ENCODE data around the gene FOXP1.

Gene FOXP1

DNA sequence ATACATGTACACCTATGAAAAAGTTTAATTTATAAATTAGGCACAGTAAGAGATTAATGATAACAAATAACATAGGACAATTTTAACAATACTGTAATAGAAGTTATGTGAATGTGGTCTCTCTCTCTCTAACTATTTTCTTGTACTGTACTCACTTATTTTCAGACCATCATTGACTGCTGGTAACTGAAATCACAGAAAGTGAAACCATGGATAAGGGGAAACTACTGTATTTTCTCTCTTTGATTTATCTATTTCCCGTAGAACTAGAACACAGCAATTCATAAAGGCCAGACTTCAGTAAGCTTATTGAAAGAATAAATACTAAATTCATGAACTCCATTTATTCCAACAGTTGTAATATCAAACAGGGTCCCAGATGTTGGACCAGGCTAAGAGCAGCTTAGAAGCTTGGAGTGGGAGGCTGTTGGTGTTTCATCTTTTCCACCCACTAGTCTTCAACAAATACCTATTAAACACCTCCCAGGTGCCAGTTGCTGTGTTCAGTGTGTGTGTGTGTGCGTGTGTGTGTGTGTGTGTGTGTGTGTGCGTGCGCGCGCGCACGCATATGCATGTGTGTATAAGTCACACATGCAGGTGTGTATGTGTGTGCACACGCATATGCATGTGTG lies 235.4 kb downstream of the FOXP1 start:
- DNase-seq (ENCODE audit: low read depth in 2 of 2) = no peak
- TF ChIP-seq, protein P1, sequence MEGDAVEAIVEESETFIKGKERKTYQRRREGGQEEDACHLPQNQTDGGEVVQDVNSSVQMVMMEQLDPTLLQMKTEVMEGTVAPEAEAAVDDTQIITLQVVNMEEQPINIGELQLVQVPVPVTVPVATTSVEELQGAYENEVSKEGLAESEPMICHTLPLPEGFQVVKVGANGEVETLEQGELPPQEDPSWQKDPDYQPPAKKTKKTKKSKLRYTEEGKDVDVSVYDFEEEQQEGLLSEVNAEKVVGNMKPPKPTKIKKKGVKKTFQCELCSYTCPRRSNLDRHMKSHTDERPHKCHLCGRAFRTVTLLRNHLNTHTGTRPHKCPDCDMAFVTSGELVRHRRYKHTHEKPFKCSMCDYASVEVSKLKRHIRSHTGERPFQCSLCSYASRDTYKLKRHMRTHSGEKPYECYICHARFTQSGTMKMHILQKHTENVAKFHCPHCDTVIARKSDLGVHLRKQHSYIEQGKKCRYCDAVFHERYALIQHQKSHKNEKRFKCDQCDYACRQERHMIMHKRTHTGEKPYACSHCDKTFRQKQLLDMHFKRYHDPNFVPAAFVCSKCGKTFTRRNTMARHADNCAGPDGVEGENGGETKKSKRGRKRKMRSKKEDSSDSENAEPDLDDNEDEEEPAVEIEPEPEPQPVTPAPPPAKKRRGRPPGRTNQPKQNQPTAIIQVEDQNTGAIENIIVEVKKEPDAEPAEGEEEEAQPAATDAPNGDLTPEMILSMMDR (IDR thresholded peaks at IDR 0.05; ENCODE audit: low read depth, low read length) = no peak

DNA sequence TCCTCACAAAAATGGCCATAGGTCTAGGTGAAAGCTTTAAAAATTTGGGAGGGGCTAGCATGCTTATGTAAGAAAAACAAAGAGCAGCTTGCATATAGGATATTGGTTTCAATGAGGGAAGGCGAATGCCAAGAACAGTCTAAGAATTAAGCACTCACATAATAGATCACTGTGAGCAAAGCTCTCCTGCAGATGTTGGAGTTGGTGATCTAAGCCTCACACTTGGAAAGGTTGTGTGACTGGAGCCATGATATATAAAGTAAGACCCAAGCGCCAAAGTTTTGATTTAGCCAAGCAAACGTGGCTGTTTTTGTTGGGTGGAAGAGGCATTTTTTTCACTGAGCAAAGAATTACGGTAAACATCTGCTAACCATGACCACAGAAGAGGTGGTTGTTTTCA lies 237.5 kb downstream of the FOXP1 start:
- DNase-seq (ENCODE audit: low read depth in 2 of 2) = no peak
- H3K4me3 ChIP-seq (replicated peaks in 1 of 2; ENCODE audit: low read depth in 2 of 2, low read length in 2 of 2) = no peak overlapping the region
- TF ChIP-seq, protein P1 (IDR thresholded peaks at IDR 0.05; ENCODE audit: low read depth, low read length) = no peak

More for the DNA sequence above, 235.4 kb downstream of the FOXP1 start:
- H3K4me3 ChIP-seq (replicated peaks in 1 of 2; ENCODE audit: low read depth in 2 of 2, low read length in 2 of 2) = no peak overlapping the region

DNA sequence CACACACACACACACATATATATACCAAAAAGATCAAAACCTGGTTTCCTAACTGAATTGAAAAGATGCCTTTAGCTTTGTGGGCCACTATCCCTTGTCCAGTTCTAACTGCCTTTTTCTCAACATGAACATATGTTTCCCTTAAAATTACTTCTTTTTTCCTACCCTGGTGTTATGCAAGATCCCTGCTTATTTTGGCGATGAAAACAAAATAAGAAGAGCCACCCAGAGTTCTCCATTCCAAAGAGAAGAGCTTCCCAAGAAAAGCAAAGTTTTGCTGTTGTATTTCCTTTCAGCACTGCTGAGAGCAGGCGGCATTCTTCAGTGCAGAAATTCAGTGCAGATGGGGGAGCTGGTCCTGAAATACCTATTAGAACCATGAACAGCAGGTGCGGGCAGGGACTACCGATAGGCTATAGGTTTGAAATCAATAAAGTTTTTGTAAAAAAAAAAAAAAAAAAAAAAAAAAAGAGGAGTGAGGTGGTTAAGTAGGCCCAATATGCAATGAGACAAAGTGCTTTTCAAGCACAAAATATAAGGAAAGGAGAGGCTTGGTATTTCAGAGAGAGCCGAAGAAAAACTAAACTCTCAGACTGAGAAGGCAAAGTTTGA lies 238.0 kb downstream of the FOXP1 start:
- DNase-seq (ENCODE audit: low read depth in 2 of 2) = peak; percentile 50 to 51
- TF ChIP-seq, protein P1 (IDR thresholded peaks at IDR 0.05; ENCODE audit: low read depth, low read length) = no peak
- no peak overlapping the region for H3K4me3 ChIP-seq (replicated peaks in 1 of 2; ENCODE audit: low read depth in 2 of 2, low read length in 2 of 2)

DNA sequence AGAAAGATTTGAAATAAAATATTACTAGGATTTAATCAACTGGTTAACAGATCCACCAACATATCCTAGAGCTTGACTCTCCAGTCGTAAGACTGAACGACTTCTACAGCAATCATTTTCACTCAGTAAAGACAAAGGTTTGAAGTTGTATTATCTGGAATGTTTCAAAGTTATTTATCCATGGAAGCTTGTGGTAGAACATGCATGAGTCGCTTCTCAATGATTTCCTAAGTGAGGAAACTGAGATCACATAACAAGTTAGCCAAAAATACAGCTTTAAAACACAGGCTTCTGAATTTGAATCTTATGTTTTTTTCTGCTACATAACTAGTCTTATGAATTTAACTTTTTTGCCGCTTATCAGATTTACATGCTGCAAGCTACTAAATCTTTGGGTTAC lies 241.8 kb downstream of the FOXP1 start:
- TF ChIP-seq, protein P1 (IDR thresholded peaks at IDR 0.05; ENCODE audit: low read depth, low read length) = no peak
- no peak overlapping the region for H3K4me3 ChIP-seq (replicated peaks in 1 of 2; ENCODE audit: low read depth in 2 of 2, low read length in 2 of 2)
- DNase-seq (ENCODE audit: low read depth in 2 of 2) = peak; percentile 73 to 80

DNA sequence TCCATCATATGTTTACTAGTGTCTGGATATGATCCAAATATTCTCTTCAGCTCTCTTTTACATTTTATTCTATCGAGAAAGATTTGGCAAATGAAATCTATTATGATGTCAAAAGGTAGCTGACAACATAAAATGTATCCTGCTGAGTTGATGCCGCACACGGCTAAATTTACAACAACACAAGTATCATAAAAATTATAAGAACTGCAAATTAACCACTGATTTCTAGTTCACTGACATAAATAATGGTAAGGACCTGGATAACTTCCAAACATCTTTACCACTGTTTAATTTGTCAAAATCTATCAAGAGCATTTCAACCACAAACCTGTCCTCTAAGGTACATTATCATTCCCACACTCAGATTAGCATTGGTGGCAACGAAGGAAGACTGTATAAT lies 244.5 kb downstream of the FOXP1 start:
- no peak for DNase-seq (ENCODE audit: low read depth in 2 of 2)
- TF ChIP-seq, protein P1 (IDR thresholded peaks at IDR 0.05; ENCODE audit: low read depth, low read length) = no peak
- H3K4me3 ChIP-seq (replicated peaks in 1 of 2; ENCODE audit: low read depth in 2 of 2, low read length in 2 of 2) = no peak overlapping the region

DNA sequence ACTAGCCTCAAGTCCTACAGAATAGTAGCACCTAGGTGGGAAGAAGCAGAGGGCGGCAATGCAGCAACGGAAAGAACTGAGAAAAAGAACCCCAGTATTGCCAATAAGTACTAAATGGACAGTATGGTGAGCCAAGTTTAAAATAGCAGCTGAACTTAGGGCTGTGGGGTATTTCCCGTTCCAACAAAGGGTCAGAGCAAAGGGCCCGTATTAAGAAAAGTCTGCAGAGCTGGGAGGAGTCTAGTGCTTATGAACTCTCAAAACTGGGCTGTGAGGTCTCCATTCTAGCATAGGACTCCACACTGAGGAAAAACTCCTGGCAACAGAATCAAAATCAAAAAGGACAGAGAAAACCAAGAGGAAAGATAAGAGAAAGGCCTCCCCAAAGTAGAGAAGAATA lies 250.7 kb downstream of the FOXP1 start:
- no peak for DNase-seq (ENCODE audit: low read depth in 2 of 2)
- H3K4me3 ChIP-seq (replicated peaks in 1 of 2; ENCODE audit: low read depth in 2 of 2, low read length in 2 of 2) = no peak overlapping the region
- TF ChIP-seq, protein P1 (IDR thresholded peaks at IDR 0.05; ENCODE audit: low read depth, low read length) = no peak

Data from cardiac fibroblast (primary cell).